GM21619 (cell line): ENCODE measurements around the gene MYO16.

ENCODE experiments used
- ATAC-seq: cut with Tn5 transposase; IDR thresholded peaks from one replicate; pipeline ENCODE4 v1.9.1; 2021; ENCODE audit not compliant: unreplicated experiment

Gene MYO16

DNA sequence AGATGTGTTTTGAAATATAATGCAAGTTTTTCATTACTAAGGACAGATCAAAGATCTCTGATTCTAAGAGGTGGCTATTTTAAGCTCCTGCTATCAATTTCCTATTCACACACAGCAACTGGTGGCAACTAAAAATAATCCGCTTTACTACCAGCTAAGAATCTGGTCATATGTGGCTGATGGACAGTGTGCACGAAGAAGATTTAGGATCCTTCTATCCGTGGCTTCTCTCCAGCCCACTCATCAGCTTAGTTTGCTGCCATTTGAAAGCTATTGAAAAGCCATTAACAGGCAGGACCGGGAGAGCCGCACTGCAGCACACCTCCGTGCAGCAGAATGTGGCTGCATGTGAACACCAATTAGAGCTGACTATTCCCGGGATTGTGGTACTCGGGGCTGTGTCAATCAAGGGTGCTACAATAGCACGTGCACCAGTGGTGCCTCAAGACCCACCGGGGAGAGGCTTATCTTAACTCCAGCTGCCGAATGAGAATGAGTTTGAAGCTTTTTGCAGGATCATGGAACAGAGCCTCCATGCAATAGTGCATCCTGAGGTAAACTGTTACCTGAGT, at the start of gene MYO16:
Gene MYO16, plus strand, starts transcription at position 431 of the 572 bp plus-strand sequence. CDS start 234 bp downstream, outside the sequence.
- ATAC-seq: no peak

DNA sequence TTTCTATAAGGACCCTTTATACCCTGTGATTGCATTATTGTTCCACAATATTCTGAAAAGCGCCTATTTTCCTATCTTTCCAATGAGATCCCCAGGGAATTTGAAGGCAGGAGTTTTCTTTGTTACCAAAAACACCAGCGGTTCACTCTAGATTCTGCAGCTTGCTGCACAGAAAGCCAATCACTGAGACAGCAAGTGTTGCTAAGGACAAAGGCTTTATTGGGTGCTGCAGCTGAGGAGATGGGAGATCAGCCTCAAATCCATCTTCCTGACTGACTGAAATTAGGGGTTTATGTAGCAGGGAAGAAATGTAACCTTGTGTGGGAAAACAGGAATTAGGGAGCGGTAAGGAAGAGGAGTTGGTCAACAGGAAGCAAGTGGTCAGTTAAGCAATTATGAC, 42.6 kb upstream of the MYO16 start:
- ATAC-seq: no peak

DNA sequence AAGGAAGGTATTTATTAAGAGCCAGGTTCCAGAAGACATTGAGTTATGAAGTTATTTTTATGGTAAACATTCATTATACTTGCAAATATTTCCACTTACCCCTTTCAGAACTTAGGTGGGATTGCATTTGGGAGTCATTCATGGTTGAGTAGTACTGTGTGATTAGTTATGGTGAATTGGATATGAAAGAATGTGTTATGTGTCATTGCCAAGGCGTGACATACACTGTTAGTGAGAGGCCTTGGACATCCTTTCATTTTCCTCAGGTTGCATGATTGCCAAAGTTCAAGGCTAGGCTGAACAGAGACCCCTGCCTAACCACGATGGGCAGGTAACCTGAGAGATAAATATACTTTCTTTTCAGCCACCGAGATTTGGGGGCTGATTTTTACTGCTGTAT, 40.9 kb upstream of the MYO16 start:
- ATAC-seq: no peak

DNA sequence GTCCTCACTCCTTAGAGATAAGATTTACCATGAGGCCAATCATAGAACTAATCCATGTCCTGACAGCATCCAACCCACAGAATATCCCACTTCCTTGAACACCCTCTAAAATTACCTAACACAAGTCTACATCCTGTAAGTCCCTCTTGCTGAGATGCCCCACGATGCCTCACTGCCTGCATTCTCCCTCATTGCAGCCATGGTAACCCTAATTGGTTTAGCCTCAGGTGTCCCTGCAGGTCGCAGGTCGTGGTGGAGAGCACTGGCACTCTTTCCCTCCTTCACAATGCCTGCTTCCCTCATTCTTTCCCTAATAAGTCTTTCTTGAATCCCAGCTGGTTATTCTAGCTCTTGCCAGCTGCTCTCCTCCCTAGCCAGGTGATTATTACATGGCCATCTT, 35.3 kb upstream of the MYO16 start:
- ATAC-seq: no peak

DNA sequence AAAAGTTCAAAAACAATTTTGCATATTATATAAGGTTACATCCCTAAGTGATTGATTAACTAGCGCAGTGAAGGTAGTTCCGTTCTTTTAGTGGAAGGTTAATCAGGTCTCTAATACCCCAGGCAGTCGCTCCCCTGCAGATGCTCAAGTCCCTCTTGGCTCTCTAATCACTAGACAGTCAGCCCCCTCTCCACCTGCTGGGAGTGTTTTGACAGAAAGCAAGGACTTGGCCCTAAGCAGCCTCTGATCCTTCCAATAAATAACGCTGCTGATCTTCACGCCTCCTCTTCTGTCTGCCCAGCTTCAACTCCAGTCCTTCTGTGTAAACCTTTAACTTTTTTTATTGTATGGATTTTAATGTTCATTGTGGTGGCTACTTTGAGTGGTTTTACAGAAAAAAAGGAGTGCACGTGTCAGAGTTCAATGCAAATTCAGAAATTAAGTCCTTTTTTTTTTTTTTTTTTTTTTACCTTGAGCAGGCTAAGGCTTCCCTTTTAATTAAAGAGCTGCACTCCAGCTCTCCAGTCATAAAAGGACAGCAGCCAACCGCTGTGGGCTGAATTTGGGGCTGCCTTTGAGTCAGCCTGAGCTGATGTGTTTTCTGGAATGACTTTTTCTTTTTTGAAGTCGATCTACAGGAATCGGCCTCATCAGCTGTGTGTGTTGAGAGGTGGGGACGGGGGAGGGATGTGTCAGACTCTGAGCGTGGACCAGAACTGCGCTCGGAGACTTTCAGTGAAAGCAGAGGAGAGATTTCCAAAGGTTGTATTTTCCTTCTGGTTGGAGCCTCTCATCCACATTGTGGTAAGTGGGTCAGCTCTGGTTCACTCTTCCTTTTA, 33.8 kb upstream of the MYO16 start:
- ATAC-seq: no peak

DNA sequence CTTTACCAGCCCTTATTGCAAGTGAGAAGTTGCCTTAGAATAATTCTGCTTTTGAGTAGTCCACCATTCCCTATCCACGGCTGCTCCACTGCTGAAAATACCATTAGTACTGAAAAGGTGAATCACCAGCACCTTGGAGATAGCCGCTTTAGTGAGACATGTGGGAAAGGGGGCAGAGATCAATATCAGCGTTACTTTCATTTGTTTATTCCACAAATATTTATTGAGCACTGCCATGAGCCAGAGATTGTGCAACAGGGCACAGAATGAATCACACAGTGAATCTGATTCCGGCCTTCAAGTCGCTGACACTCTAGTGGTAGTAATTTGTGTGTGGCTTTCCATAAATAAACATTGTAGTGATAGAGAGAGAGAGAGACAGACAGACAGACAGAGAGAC, 31.5 kb upstream of the MYO16 start:
- ATAC-seq: no peak

DNA sequence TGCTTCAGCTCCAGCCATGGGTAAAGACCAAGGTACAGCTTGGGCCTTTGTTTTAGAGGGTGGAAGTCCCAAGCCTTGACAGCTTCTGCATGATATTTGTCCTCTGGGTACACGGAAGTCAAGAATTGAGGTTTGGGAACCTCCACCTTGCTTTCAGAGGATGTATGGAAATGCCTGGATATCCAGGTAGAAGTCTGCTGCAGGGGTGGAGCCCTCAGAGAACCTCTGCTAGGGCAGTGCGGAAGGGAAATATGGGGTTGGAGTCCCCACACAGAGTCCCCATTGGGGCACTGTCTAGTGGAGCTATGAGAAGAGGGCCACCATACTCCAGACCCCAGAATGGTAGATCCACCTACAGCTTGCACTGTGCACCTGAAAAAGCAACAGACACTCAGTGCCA, 23.0 kb upstream of the MYO16 start:
- ATAC-seq: no peak

DNA sequence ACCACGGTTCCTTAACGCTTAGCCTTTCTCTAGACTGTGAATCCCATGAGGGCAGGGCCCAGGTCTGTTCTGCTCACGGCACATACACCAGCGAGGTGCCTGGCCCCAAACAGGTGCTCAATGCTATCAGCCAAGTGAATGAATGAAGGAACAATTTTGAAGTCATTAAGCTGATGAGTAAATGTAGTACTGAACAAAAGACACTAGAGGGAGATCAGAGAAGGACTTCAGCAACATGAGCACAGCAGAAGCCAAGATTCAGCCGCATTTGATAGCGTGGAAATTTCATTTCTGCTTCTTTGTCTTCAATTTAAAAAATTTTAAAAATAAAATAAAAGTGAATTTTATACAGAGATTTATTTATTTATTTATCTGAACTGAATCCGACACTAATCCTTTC, 20.1 kb upstream of the MYO16 start:
- no peak for ATAC-seq

DNA sequence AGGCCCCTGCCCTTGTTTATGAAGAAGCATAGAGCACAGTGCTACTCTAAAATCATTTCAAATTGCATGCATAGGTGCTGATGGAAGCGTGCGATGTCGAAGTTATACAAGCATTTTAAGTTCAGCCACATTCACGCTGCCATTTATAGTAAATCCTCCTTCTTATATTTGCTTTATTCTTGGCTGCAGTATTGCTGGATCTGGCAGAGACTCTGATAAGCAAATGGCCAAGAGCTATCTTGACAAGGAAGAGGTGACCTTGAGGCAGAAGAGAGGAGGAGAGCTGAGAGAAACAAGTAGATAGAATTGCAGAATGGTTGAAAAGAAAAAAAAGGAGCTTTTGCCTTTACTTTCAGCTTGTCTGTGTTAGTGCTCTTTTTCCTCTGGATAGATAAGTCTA, 18.9 kb upstream of the MYO16 start:
- ATAC-seq: no peak

DNA sequence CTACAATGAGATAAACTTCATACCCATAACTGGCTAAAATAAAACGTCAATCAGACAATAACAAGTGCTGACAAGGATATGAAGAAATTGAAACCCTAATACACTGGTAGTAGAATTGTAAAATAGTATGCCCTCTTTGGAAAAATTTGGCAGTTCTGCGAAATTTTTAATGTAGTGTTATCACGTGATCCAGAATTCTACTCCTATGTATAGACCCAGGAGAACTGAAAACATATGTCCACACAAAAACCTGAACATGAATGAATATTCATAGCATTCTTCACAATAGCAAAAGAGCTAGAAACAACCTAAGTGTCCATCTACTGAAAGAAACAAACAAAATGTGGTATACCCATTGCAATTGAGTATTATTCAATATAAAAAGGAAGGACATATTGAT, 14.2 kb upstream of the MYO16 start:
- ATAC-seq: no peak

DNA sequence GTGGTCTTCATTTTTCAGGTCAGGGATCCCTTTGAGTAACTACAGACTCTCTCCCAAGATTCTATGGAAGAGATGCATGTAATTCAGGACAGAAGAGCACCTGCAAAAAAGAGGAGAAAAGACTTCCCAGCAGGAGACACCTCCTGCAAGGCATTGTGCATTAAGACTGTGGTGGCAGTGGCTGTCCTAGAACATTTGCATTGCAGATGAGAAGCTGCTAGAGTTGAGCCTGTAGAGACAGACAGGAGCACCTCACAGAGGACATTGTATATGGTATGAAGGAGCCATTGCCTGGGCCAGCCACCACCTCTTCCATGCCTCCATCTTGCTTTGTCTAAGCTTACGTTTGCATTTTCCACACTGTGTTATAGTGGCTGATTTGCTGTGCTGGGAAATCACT, 11.2 kb upstream of the MYO16 start:
- ATAC-seq: no peak

DNA sequence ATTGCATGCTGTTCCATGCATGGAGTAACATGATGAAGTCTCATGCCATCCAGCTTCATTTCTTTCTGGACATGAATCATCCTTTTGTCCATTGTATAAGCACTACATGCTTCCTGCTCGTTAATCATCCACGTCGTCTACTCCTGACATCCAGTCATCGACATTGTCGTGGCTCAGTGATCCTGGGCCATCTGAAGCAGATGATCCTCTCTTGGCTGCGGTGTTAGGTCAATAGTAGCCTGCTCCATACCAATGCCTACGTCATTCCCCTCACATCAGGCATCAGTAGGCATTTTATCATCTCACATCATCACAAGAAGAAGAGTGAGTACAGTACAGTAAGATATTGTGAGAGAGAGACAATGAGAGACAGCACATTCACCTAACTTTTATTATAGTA, 7.9 kb upstream of the MYO16 start:
- no peak for ATAC-seq

DNA sequence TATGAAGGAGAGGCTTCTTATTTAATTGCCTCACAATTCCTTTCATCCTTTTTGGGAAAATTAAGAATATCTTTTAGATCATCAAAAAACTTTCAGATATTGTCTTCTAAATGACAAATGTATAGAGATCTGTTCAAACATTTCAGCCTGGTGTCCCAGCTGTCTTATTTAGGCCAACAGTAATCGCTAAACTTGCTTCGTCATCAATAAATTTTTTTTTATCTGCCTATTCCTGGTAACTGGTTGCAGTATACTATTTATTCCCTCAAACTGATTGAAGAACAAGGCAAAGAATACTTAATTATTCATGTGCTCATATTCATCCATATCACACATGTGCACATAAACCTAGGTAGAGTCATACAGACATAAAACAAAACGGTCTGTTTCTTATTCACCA, 5.3 kb upstream of the MYO16 start:
- no peak for ATAC-seq

DNA sequence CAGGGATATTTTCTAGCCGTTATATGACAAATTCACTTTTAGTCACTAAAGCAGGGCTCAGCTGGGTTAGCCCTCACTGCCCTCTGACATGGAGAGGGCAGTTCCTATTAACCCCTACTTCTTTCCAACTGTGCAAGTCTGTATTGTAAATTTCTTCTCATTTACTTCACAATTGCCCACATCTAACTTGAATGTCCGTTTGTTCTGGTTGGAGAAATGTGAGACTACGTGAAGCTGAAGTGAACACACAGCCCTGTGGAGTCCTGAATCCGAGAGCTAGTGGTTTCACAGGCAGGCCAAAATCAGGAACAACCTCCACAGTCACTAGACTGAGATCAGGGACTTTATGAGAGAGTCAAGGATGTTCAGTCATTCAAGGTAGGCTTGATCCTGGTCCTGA, 4.4 kb upstream of the MYO16 start:
- no peak for ATAC-seq

DNA sequence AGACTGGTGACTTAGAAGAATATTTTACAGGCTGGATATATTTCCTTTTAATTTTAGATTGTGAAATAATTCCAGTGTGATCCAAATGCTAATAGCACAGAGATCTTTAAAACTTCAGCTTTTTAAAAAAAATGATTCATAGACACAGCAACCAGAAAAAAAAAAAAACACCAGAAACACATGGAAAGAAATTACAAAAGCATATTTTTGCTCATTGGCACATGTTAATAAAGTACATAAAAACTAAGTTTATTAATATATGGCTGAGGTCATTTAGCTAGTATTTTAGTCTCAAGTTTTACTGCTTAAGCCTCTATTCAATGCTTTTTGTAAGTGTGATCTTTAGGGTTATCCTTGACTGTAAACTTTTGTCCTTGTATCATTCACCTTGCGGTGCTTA, 577 bp downstream of the MYO16 start:
- ATAC-seq: no peak

DNA sequence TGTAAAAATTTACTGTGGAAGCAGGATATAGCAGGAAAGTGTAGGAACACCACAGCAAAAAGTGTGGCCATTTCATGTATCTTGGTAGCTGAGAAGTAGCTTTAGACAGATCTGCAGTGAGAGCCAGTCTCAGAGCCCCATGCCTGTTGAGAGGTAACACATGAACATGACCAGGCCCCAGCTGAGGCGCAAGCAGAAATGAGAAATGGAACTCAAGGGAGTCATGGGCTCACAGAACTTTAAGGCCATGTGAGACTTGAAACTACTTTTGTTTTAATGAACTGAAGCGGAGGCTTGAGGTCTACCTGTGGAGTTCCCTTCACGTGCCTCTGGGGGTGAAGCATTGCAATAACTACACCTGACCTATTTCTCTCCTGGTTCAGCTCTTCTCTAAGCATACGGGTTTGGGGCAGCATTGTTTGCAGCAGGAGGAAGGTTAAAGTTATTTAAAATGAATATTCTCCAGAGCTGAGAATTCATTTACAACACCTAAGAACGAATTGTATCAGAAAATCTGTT, 3.3 kb downstream of the MYO16 start:
- no peak for ATAC-seq

DNA sequence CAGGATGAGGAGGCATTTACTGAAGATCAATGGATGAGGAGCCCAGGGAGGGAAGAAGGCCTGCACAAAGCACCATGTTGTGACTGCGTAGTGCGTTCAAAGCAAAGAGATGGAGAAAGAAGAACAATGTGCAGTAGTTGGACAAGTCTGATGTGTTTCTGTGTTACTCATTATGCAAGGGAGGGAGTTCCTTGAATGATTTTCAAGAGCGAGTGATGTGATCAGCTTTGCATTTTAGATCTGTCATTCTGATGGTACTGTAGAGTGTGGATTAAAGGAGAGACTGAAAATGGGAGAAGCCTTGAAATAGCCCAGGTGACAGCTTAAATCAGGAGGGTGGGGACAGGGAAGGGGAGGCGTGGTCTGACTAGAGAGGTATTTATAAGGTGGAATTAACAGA, 9.5 kb downstream of the MYO16 start:
- ATAC-seq: no peak

DNA sequence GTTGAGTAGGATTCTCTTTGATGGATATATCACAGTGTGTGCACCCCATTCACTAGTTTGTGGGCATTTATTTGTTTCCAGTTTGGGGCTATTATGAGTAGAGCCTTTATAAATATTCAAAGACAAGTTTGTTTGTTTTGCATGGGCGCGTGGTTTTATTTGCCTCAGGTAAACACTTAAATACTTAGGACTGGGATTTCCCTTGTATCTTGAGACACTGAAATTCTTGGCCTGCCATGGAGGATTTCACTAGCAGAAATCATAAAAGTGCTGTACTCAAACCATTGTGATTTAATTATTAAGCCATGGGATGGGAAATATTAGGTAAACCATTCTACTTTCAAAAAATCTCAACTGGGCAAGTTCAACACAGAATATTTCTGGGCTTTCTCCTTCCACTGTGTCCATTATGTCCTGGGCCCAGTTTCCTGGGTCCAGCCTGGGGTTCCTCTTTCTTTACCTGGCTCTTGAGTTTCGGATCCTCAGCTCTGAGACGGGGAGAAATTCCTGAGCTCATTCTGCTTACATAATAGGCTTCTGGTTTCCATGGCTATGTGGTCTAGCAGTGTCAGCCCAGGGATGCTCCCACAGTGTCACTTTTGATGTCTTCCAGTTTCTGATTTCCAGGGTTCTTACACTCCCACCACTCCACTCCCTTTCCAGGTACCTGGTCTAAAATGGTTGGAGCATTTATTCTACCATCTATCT, 14.4 kb downstream of the MYO16 start:
- ATAC-seq: no peak

DNA sequence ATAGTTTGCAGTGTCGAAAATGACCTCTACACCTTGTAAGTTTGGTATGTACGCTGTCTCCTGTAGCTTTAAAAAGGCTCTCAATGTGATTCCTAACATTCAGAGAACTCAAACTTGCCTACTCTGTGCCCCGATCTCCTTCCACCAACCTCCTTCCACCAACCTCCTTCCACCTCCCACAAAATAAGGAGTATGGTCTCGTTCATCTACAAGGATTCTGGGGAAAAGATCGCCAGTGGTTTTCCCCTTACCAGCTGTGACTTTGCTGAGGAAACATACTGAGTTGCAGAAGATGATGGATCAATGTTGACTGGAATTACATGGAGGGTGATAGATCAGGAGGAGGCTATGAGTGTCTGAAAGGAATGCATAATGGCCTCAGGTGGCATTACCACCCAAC, 16.0 kb downstream of the MYO16 start:
- no peak for ATAC-seq

DNA sequence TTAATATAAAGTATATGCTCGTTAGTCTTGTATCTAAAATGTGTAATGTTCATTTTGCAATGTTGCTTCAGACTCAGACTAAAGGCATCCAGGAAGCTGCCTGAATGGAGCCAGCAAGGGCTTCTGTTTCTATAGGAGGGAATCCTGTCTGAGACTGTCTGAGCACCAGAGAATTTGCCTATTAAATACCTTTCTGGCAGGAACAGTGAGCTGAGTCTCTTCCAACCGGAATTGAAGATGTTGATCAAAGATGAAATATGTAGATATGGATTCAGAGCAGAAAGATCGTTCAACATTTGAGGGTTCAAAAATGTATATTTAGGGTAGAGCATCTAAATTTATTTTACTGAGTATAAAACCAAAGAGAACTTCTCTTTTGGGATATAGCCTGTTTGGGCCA, 20.9 kb downstream of the MYO16 start:
- no peak for ATAC-seq

DNA sequence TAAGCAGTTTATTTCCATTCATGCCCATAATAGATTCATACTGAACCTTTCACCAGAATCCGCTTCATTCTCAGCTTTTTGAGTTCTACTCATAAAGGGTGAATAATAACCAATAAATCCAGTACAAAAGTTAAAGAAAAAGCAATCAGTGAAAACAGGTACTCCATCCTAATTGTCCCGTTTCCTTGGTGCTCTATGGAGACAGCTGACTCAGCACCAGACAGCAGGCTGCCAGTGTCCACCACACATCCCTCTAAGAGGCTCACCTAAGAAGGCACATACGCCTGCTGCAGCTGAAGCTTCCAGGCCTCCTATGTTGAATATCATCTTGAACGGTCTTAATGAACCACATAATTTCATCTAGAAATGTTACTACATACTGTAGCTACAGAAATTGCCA, 27.3 kb downstream of the MYO16 start:
- no peak for ATAC-seq

DNA sequence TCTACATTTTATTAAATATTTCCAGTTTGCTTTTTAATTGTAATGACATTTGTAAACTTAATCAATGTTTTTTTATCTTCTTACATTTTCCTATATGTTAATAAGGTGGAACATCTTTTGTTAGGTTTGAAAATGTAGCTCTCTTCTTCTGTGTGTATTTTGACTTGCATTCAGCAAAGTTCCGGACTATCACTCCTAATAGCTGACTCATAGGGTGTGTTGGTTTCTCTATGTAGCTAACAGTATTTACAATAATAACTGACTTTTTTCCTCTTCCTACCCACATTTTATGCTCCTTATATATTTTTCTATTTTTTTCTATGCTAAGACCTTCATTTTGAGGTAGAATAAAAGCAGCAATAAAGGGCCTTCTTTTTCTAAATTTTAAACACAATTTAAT, 28.1 kb downstream of the MYO16 start:
- ATAC-seq: no peak
